Activated T-helper 1 cell treated with Interleukin-2 at 50 U/mL for 16 hours (primary cell): ENCODE data around the gene DHX35.
"Not testable (repeated sequence)": the region's sequence is repeated elsewhere in the genome, so short reads cannot be mapped to it uniquely, and the experiment has no call there.

Experiments
- DNase-seq: peaks from one replicate; pipeline ENCODE4 v3.0.0-alpha.2; 2020; ENCODE audit warnings: low read depth

DHX35 gene

GRCh38 chr20:38941726-38942389, 20.3 kb upstream of the DHX35 start:
- DNase-seq = no peak

GRCh38 chr20:38945012-38945411, 17.1 kb upstream of the DHX35 start:
- no peak for DNase-seq

- no peak for DNase-seq
Measured at GRCh38 chr20:38946836-38947235, 15.3 kb upstream of the DHX35 start.

GRCh38 chr20:38947931-38948362, 14.2 kb upstream of the DHX35 start:
- DNase-seq = no peak

GRCh38 chr20:38950254-38950653, 11.9 kb upstream of the DHX35 start:
- DNase-seq = no peak

GRCh38 chr20:38951611-38952010, 10.5 kb upstream of the DHX35 start:
- no peak for DNase-seq

GRCh38 chr20:38952153-38952552, 10.0 kb upstream of the DHX35 start:
- no peak for DNase-seq

- no peak for DNase-seq
Measured at GRCh38 chr20:38953630-38954340, 8.4 kb upstream of the DHX35 start.

- no peak for DNase-seq
Measured at GRCh38 chr20:38957235-38957876, 4.8 kb upstream of the DHX35 start.

- DNase-seq = no peak
Measured at GRCh38 chr20:38957915-38958485, 4.1 kb upstream of the DHX35 start.

- not testable (repeated sequence) for DNase-seq
Measured at GRCh38 chr20:38960187-38960687, 1.9 kb upstream of the DHX35 start.

- peak; percentile 1 for DNase-seq
Measured at GRCh38 chr20:38961530-38962043, 557 bp upstream of the DHX35 start.

- DNase-seq = no peak
Measured at GRCh38 chr20:38962928-38963401, 821 bp downstream of the DHX35 start.

GRCh38 chr20:38963745-38964144, 1.6 kb downstream of the DHX35 start:
- no peak for DNase-seq

GRCh38 chr20:38965264-38965663, 3.1 kb downstream of the DHX35 start:
- no peak for DNase-seq

- DNase-seq = no peak
Measured at GRCh38 chr20:38968090-38968489, 5.9 kb downstream of the DHX35 start.

- DNase-seq = no peak
Measured at GRCh38 chr20:38969708-38970107, 7.6 kb downstream of the DHX35 start.

- DNase-seq = no peak
Measured at GRCh38 chr20:38970302-38970701, 8.2 kb downstream of the DHX35 start.

GRCh38 chr20:38973107-38973506, 11.0 kb downstream of the DHX35 start:
- DNase-seq = no peak

GRCh38 chr20:38973645-38974044, 11.5 kb downstream of the DHX35 start:
- DNase-seq = no peak

GRCh38 chr20:38975539-38976120, 13.5 kb downstream of the DHX35 start:
- no peak for DNase-seq

- no peak for DNase-seq
Measured at GRCh38 chr20:38979434-38979833, 17.3 kb downstream of the DHX35 start.
